Spleen (tissue), 7 donors: Measurements from ENCODE around the gene TCIRG1.

ENCODE experiments used
- POLR2A ChIP-seq, 3 donors: fragments of 450-650 bp; IDR thresholded peaks; one replicate each; pipeline ENCODE4 v1.5.1; 2017; ENCODE audit warnings: antibody characterized with exemption in 3 of 3, mild to moderate bottlenecking in 1 of 3
- POLR2AphosphoS5 ChIP-seq, 3 donors: sonication (generic); formaldehyde crosslinking; IDR thresholded peaks; one replicate each; pipeline ENCODE4 v1.5.1; 2017; ENCODE audit warnings: antibody characterized with exemption in 3 of 3
- TF ChIP-seq, protein P1 (sequence below), 11 experiments: fragments of 200-600 bp in 7 of 11; fragments of 450-650 bp in 4 of 11; sonication (generic) in 4 of 11; IDR thresholded peaks in 8 of 11; conservative IDR thresholded peaks in 3 of 11; 1 replicate in 7 of 11; 2 replicates in 4 of 11; pipeline versions ENCODE4 v1.4.0 to v1.8.0; 2016 to 2021; ENCODE audit warnings: antibody characterized with exemption in 11 of 11, inconsistent platforms in 4 of 11, mild to moderate bottlenecking in 1 of 11
- donor health status: DM: no; HTN: no; CAD: no; lungs with moderate emphysema.
- donor health status: DM: no; HTN: no; CAD: no.
- donor health status: DM: no; HTN: no; CAD: no.

DNA sequence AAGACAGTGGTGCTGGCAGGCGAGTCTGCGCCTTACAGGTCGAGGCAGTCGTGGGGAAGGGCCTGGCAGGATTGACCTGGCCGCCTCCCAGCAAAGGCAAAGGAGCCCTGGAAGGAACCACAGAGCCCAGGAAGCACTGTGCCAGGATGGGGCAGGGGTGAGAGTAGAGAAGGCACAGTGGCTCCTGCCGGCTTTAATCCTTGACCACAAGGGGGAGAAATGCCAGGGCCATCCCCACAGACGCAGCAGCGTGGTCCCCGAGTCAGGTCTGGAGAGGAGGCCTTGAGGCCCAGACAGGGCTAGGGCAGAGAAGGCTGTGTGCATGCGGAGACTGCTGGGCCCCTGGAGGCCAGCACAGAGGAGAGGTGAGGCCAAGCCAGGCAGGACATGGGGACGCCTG is 18.2 kb upstream of the TCIRG1 start:
- TF ChIP-seq, protein P1, sequence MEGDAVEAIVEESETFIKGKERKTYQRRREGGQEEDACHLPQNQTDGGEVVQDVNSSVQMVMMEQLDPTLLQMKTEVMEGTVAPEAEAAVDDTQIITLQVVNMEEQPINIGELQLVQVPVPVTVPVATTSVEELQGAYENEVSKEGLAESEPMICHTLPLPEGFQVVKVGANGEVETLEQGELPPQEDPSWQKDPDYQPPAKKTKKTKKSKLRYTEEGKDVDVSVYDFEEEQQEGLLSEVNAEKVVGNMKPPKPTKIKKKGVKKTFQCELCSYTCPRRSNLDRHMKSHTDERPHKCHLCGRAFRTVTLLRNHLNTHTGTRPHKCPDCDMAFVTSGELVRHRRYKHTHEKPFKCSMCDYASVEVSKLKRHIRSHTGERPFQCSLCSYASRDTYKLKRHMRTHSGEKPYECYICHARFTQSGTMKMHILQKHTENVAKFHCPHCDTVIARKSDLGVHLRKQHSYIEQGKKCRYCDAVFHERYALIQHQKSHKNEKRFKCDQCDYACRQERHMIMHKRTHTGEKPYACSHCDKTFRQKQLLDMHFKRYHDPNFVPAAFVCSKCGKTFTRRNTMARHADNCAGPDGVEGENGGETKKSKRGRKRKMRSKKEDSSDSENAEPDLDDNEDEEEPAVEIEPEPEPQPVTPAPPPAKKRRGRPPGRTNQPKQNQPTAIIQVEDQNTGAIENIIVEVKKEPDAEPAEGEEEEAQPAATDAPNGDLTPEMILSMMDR (IDR thresholded peaks at IDR 0.05 in 8 of 11, conservative IDR thresholded peaks at IDR 0.05 in 3 of 11): peak in 3 of 11 experiments; percentile 8 to 14 (median 14)
- TF ChIP-seq POLR2A (IDR thresholded peaks at IDR 0.05) (no peak), POLR2AphosphoS5 (IDR thresholded peaks at IDR 0.05) (no peak)
